Measurements from ENCODE around the gene RPS15. TPM values are rescaled to one million over a fixed set of nuclear protein-coding genes. Genes with fewer than 3 reads are reported as not detected.

RPS15 gene
- polyA plus RNA-seq, 12 donors: 661 to 1,382 (median 915) TPM; not detected in 1

DNA sequence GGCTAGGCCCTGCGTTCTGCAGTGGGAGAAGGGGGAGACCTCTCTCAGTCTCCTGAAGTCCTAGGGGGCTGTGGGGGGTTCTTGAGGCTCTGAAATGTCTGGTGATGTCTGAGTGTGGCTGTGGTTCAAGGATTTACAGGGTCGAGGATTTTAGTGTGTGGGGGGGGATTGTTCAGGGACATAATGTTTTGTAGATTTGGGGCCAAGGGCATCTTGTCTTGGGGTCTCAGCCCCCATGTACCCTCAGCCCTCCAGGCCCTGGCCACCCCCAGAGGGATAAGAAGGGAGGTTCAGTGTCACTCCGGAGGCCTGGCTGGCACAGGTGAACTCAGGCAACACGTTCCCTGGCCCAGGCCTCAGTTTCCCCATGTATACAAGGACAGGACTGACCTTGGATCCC lies 9.3 kb downstream of the RPS15 start:
- no peak for DNase-seq

DNA sequence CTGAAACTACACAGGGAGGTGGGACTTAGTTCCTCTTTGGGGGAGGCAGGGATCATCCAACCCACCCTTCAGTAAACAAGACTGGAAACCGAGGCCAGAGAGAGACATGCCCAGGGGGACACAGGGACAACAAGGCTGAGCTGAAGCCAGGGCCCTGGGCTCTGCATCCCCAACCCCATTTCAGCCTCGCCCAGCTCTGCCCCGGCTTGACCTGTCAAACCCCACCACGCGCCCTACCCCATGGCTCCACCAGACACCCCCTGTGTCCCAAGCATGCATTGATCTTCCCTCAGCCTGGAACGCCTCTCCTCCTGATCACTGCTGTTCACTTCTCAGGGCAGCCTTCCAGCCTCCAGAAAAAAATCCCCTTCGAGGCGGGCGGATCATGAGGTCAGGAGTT lies 9.7 kb downstream of the RPS15 start:
- DNase-seq: no peak

DNA sequence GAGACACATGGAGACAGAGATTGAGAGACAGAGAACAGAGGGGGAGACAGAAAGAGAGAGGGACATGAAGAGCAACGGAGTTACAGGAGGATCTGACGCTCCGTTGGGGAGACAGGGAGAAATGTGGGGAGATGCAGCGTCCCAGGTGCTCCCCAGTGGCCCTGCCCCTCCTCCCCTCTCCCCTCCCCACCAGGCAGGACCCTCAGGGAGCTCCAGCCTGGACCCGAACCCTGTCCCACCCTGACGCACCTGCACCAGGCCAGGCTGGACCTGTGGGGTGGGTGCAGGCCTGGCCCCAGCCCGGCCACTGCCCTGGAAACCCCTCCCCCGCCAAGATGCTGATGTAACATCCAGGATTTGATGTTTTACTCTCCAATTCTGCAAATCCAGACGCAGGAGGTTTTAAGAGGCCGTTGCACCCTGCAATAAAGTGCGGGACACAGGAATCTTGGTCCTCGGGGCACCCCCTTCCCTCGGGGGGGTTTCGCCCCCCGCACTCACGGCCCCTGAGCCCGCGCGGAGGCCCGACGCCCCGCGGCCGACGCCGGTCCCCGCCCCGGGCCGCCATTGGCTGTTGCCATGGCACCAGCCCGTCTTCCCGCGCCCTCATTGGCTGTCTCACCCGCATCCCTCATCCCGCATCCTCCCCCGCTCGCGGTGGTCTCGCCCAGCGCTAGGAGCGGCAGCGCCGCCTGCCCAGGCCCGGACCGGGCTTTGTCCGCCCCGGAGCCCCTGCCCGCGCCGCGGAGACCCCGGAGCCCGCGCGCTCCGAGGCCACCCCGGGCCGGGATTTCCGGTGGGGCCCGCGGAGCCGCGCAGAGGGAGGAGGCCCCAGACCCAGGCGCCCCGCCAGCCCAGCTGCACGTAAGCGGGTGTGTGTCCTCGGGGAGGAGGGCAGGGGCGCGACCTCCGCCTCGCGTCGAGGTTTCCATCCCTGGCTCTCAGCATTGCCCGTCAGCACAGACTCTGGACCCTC lies 11.6 kb downstream of the RPS15 start, which contains the start of gene APC2:
Gene APC2 (plus strand): TSS at position 655 of the 976 bp plus-strand sequence. CDS start 2,881 bp downstream, outside the sequence.
- no peak for DNase-seq

DNA sequence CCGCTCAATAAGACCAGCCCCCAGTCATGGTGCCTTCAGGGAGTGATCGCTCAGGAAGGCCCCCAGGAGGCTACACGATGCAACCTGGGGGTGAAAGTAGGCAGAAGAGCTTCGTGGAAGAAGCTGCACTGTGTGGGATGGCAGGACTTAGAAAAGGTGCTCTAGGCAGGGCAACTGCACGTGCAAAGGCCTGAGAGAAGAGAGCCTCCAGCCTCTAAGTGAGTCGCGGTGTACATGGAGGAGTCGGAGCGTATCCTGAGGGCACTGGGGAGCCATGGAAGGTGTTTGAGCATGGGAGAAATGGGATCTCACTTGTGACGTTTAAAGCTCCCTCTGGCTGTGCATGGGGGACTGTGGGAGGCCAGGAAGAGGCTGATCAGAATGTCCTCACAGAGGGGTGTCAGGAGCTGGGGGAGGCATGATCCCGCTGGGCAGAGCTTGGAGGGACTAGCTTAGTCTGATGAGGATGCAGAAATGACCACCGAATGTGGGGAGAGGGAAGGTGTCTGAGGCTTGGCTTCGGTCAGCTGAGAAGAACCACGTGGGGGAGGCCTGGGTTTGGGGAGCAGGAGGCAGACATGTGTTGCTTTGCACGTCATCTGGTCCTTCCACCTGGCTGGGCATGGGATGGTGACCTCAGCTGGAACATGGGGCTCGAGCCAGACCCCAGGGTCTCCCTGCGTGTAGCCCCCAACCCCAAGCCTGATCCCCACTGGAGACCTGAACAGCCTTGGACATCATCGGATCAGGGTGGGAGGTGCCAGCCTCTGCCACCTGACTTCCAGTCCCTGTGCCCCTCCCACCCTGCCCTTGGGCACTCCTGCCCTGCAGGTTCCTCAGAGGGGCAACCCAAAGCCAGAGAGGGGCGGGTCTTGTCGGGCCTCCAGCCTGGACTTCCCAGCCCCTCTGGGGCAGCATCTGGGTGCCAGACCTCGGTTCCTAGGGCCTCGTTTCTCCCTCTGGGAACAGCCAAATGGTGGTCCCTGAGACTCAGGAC lies 12.8 kb downstream of the RPS15 start:
- no peak for DNase-seq

DNA sequence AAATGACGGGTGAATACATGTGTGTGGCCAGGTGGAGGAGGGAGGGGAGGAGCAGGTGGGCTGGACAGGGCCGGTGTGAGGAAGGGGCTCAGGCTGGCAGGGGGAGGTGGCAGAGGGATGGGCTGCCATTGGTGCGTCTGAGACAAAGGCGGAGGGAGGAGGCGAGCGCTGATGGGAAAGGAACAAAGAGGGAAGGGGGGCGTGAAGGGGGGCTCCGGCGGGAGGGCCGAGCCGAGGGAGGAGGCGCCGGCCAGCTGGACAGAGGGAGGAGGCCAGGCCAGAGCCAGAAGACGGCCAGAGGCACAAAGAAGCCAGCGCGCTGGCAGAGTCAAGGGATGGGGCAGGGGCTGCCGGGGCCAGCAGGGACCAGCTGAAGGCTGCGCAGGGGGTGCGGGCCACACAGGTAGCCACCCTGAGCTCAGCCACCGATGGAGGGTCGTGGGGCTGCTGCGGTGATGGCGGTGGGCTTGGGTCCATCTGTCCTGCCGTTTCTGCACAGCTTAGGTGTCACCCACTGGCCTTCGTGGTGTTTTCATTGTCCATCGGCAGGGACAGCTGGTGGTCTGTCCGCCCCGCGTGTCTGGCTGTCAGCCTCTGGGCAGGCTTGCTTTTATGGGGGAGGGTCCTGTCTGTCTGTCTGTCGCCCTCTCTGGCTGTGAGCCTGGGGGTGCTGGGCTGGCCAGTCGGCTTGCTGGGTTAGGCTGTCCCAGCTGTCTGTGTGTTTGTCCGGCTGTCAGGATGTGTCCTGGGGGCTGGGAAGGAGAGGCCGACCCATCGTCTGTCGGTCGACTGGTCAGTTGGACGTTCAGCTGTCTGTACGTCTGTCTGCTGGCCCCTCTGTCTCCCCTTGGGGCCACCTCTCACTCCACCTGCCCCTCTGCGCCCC lies 14.0 kb downstream of the RPS15 start:
- DNase-seq: no peak

DNA sequence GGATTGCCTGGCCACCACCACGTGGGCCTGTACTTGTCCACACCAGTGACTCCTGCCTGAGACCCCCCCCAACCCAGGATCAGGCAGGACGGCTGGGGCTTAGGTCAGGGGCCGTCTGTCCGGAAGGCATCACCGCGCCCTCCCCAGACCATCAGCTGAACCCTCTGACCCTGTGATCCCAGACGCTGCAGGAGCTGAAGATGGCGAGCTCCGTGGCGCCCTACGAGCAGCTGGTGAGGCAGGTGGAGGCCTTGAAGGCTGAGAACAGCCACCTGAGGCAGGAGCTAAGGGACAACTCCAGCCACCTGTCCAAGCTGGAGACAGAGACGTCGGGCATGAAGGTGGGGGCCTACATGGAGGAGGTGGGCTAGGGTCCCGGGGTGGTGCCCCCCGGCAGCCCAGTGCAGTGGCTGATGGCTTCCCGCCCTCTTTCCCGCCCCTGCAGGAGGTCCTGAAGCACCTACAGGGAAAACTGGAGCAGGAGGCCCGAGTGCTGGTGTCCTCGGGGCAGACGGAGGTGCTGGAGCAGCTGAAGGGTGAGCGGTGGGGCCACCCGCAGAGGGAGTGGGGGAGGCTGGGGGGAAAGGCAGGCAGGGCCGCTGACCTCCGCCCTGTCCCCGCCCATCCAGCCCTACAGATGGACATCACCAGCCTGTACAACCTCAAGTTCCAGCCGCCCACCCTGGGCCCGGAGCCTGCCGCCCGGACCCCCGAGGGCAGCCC lies 14.8 kb downstream of the RPS15 start:
- no peak for DNase-seq

DNA sequence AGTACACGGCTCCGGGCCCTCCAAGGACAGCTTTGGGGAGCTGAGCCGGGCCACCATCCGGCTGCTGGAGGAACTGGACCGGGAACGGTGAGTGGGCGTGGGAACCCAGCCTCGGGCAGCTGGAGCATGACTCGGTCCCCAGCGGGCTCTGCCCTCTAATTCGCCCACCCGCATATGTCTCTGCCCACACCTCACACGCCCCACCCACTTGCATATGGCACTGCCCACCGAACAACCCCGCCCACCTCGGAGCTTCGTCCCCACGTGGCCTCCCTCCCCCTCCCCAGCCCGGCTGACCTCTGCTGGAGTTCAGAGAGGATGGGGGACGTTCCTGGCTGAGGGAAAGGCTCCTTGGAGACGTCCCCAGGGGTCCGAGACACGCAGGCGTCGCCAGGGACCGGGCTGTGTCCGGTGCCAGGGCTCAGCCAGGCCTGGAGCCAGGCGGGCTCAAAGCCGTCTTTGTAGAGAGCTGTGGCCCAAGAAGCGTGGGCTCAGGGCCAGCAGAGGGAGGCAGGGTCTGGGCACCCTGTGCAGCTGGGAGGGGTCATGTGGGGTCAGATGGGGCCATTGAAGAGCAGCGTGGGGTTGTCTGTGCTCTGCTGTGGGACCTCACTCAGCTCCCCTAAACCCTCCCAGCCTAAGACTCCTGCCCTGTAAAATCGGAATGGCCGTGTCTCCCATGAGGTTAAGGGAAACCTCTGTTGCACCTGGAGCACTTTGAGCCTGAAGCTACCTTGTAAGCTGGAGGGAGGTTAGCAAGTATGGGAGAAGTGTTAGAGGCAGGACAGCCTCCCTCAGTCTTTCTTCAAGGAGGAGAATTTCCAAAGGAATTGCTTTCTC lies 15.5 kb downstream of the RPS15 start:
- no peak for DNase-seq

DNA sequence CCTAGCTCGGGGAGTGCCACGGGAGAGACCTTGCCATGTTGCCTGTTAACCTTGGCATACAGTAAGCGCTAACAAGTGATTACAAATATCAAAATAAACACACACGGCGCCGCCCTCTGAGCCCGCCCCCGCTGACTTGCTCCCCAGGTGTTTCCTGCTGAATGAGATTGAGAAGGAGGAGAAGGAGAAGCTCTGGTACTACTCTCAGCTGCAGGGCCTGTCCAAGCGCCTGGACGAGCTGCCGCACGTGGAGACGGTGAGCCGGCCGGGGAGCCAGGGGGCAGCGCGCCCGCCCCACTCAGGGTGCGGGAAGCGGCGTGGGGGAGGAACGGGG lies 16.8 kb downstream of the RPS15 start:
- DNase-seq: no peak

DNA sequence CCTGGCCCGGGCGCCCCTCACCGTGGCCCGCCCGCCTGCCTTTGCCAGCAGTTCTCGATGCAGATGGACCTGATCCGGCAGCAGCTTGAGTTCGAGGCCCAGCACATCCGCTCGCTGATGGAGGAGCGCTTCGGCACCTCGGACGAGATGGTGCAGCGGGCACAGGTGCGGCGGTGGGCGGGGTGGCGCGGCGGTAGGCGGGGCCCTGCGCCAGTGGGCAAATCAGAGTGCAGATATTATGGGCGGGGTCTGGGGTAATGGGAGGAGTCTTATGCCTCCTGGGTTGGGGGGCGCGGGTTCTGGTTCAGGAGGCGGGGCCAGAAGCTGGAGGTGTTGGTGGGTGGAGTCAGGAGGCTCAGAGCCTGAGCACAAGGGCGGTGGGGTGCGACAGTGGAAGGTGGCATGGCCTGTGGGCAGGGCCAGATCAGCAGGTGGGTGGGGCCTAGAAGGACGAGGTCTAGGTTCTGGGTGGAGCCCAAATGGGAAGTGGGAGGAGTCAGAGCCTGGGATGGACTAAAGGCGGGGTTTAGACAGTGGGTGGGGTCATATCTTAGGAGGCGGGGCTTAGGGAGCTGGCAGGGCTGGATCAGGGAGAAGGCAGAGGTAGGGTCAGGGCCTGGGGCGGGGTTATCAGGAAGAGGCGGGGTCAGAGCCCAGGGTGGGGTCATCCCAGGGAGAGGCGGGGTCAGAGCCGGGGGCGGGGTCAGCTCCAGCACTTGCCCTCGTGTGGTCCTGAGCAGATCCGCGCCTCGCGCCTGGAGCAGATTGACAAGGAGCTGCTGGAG lies 17.3 kb downstream of the RPS15 start:
- no peak for DNase-seq

DNA sequence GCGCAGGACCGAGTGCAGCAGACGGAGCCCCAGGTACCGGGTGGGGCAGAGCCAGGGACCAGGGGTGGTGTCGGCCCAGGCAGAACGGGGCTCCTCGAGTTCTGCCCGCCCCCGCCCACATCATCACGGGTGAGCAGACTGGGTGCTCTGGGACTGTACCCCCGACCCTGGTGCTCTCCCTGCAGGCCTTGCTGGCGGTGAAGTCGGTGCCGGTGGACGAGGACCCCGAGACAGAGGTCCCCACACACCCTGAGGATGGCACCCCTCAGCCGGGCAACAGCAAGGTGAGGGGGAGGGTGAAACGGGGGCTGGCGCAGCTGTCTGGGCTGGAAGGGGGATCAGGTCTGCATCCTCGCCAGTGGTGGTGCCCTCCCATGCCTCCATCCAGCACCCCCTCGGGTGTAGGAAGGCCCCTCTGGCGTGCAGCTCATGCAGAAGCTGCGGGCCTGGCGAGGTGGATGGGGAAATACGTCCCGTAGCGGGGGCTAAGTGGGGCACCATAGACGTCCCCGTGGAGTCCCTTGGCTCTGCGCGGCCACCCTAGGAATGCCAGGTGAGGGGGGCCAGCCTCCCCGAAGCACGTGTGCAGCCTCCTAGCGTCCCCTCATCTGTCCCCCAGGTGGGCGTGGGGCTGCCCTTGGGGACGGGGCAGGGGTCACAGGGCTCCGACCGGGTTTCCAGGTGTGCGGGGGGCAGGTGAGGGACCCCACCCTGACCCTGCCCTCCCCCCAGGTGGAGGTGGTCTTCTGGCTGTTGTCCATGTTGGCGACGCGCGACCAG lies 18.1 kb downstream of the RPS15 start:
- DNase-seq: no peak

DNA sequence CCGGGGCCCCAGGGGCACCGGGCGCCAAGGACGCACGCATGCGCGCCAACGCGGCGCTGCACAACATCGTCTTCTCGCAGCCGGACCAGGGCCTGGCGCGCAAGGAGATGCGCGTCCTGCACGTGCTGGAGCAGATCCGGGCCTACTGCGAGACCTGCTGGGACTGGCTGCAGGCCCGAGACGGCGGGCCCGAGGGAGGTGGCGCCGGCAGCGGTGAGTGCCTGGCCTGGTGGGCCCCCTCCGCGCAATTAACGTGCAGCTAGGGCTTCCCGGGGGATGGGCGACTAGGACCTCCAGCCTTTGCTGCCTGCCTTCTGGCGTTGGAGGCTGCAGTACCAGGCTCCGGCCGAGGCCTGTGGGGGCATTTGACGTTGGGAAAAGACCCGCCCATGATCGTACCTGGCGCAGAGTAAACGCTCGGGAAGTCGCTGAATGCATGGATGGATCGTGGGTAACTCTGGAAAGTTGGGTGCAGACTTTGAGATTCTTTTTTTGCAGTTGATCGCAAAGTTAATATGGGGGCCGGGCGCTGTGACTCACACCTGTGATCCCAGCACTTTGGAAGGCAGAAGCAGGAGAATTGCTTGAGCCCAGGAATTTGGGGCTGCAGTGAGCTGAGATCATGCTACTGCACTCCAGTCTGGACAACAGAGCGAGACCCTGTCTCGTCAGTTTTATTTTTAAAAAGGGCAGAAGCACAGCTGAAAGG lies 19.0 kb downstream of the RPS15 start:
- no peak for DNase-seq

DNA sequence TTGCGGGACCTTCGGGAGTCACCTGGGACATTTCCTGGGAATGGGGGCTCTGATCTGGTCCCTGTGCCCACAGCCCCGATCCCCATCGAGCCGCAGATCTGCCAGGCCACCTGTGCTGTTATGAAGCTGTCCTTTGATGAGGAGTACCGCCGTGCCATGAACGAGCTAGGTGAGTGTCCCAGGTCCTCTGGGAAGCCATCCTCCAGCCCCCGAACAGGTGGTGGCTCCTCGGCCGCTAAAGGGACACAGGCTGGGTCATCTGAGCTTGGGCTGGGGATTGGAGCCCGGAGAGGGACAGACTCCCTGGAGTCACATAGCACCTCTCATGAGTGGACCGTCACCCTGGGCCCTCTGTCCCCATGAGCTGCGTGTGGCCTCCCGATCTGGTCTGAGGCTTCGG lies 19.7 kb downstream of the RPS15 start:
- DNase-seq: no peak

DNA sequence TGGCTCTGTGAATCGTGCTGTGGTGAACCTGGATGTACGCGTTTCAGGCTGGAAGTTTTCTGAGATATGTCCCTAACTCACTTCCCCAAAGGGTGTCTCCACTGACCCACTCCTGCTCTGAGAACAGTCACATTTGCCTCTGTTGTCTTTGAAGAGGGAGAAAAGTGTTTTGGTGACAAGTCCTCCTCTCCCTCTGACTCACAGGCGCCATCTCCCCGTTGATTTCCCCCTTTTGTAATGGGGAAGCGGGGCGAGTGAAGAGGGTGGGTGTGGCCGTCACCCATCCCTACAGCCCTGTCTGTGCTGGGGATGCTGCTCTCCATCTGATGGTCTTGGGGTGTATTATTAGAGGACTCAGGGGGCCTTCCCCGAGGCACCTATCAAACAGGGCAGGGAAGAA lies 21.3 kb downstream of the RPS15 start:
- DNase-seq: no peak

DNA sequence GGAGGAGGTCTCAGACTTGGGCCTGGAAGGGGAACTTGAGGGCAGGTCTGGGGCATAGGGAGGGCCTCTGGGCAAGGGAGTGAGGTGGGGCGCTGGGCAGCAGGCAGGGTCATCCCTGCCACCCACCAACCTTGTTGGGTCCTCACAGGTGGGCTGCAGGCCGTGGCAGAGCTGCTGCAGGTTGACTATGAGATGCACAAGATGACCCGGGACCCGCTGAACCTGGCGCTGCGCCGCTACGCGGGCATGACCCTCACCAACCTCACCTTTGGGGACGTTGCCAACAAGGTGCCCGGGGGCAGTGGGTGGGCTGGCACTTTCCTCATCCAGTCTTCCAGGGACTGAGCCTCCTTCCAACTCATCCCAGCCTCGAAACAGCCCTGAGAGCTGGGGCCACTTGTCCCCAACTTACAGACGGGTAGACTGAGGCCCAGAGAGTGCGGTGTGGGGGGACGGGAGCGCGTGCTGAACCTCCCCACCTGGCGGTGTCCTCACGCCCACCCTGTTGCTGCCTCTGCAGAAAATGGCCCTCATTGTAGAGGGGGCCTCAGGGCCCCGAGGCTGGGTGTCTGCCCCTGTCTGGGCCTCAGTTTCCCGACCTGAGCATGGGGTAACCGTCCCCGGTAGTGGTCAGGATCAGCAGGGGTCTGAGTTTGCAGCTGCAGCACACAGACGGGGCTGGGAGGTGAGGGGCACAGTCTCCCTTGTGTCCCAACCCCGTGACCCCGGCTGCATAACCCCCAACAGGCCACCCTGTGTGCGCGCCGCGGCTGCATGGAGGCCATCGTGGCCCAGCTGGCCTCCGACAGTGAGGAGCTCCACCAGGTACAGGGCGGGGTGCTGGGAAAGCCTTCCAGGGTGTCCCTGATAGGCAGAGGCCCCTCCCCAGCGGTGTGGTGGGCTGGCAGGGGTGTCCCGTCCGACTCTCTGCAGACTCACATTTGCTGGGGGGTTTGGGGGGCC lies 22.1 kb downstream of the RPS15 start:
- no peak for DNase-seq

DNA sequence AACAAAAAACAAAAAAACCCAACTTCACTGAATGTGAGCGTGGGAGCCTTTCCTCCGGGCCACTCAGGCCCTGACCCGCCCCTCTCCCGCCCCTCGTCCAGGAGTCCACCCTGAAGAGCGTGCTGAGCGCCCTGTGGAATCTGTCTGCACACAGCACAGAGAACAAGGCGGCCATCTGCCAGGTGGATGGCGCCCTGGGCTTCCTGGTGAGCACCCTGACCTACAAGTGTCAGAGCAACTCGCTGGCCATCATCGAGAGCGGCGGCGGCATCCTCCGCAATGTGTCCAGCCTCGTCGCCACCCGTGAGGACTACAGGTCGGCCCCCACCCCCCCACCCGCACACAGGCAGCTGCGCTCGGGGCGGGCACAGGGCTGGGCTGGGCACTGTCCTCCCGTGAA lies 23.7 kb downstream of the RPS15 start:
- no peak for DNase-seq

All from muscle of arm (tissue), 12 donors.